Prostate gland (tissue), 2 donors: Measurements from ENCODE around the gene FBXW7.
"Not testable (repeated sequence)": the region's sequence is repeated elsewhere in the genome, so short reads cannot be mapped to it uniquely, and the experiment has no call there.

Experiments used
- CTCF ChIP-seq, 4 experiments: fragments of 200-600 bp in 2 of 4; fragments of 450-650 bp in 2 of 4; sonication (generic) in 2 of 4; IDR thresholded peaks; 1 replicate in 3 of 4; 2 replicates in 1 of 4; pipeline ENCODE4 v1.5.1; 2016 to 2019; ENCODE audit warnings: antibody characterized with exemption in 4 of 4, mild to moderate bottlenecking in 2 of 4, moderate library complexity in 2 of 4
- POLR2A ChIP-seq: fragments of 450-650 bp; IDR thresholded peaks from one replicate; pipeline ENCODE4 v1.6.1; 2016; ENCODE audit warnings: antibody characterized with exemption, mild to moderate bottlenecking

GRCh38 chr4:152550687-152551086 is 14.8 kb upstream of the FBXW7 start:
- TF ChIP-seq POLR2A; CTCF (IDR thresholded peaks at IDR 0.05): not testable (repeated sequence)
